Activated naive CD4-positive, alpha-beta T cell (primary cell): ENCODE data around the gene NAPSA.

ENCODE experiments used
- DNase-seq, 4 experiments: peaks; one replicate each; lab custom pipeline; 2025; lab: John Stamatoyannopoulos, UW

Gene NAPSA

DNA sequence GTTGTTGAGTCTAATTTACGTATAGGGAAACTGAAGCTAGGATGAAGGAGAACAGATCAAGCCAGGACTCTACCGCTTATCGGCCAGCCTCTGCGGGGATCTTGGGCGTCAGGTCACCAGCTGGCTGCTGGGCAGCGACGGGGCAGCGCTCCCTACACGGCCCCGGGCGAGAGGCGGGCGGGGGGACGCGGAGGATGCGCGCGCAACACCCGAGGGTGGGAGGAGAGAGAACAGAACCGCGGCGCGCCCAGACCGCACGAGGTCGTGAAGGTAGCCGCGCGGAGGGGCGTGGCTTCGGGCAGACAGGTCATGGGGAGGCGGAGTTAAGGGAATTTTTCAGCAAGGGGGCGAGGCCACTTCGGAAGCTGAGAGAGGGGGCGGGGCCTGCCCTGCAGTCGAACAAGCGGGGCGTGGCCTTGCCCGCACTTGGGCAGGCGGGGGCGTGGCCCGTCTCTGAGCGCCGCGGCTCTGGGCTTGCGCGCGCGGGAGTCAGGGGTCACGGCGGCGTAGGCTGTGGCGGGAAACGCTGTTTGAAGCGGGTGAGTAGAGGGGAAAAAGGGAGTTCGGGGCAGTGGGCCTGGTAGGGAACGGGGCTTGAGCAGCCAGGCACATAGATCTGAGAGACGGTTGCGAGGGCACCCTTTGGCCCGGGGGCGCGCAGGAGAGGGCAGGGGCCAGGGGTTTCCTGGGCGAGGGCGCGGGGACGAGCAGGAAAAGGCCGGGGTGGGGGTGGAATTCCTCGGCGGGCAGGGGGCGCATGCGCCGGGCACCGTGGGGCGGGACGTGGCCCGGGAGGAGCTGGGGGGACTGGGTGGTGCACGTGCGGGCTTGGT is 18.6 kb upstream of the NAPSA start, which contains the start of gene POLD1:
Gene POLD1 (plus strand): TSS at position 496 of the 833 bp plus-strand sequence. CDS start 14,505 bp downstream, outside the sequence.
- DNase-seq: peak; percentile 93 to 99 (median 97)

- no peak for DNase-seq
Measured at GRCh38 chr19:50383001-50383851, 17.8 kb upstream of the NAPSA start.

- no peak for DNase-seq
Measured at GRCh38 chr19:50381881-50382729, 16.7 kb upstream of the NAPSA start.

- no peak for DNase-seq
Measured at GRCh38 chr19:50380751-50381151, 15.3 kb upstream of the NAPSA start.

DNA sequence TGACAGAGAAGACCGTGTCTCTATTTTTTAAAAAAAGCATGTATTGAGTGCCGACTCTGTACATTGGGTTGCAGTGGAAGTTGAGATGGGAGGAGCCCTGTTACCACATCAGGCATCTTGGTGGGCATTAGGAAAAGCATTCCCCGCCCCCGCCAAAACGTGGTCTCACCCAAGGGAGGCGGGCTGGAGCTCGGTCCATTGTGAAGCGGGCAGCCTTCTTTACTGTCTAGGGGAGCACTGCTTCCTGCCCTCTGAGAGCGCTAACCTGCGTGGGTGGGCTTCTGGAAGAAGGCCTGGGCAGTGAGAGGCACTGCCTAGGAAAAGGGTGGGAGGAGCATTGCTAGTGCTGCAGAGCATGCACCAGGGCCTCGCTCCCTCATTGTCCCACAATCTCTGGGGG is 14.7 kb upstream of the NAPSA start:
- no peak for DNase-seq

DNA sequence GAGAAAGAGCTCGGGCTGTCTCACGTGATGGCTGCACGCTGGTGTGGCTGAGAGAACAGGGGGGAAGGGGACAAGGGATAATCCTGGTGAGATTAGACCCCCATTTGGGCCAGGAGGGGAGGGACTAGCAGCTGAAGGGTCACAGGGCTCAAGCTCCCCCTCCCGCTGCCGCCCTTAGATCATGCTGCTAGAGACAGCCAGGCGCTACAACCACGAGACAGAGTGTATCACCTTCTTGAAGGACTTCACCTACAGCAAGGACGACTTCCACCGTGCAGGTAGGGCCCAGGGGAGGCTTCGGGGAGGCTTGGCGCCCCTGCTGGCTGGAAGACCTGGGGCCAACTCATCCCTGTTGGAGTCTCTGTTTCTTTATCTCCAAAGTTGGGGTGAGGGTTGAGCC is 14.2 kb upstream of the NAPSA start:
- no peak for DNase-seq

- DNase-seq: no peak
Measured at GRCh38 chr19:50378863-50379236, 13.4 kb upstream of the NAPSA start.

GRCh38 chr19:50378169-50378862 is 12.9 kb upstream of the NAPSA start:
- DNase-seq: no peak

GRCh38 chr19:50377517-50377916 is 12.1 kb upstream of the NAPSA start:
- no peak for DNase-seq

- DNase-seq: peak in 1 of 4 experiments; percentile 50
Measured at GRCh38 chr19:50377051-50377461, 11.6 kb upstream of the NAPSA start.

DNA sequence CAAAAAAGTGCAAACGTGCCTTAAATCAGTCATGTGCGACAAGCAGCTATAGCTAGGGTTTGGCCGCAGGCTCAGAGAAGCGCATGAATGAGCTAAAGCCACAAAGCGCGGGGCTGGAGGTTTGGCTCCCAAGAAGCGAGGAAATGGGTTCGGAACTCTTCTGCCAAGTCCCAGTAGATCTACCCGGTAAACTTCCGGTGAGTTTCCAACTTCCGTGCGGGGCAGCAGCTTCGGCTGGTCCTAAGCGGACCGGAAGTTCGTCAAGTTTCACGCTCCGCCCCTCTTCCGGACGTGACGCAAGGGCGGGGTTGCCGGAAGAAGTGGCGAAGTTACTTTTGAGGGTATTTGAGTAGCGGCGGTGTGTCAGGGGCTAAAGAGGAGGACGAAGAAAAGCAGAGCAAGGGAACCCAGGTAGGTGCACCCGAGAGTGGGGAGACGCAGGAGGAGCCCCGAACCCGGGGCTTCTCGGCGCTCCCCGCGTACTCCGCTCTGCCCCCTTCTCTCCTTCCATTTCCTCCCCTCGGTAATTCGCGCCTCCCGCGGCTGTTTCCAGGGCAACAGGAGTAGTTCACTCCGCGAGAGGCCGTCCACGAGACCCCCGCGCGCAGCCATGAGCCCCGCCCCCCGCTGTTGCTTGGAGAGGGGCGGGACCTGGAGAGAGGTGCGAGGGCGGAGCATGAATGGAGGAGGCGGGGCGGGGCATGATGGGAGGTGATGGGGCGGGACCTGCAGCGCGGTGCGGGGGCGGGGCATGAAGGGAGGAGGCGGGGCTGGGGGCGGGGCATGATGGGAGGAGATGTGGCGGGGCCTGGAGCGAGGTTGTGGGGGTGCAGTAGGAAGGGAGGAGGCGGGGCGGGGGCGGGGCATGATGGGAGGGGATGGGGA is 11.0 kb upstream of the NAPSA start, which contains the start of gene NR1H2:
Gene NR1H2 (plus strand): TSS at position 292 of the 885 bp plus-strand sequence. CDS start 1,149 bp downstream, outside the sequence.
- peak; percentile 73 to 92 (median 90) for DNase-seq

DNA sequence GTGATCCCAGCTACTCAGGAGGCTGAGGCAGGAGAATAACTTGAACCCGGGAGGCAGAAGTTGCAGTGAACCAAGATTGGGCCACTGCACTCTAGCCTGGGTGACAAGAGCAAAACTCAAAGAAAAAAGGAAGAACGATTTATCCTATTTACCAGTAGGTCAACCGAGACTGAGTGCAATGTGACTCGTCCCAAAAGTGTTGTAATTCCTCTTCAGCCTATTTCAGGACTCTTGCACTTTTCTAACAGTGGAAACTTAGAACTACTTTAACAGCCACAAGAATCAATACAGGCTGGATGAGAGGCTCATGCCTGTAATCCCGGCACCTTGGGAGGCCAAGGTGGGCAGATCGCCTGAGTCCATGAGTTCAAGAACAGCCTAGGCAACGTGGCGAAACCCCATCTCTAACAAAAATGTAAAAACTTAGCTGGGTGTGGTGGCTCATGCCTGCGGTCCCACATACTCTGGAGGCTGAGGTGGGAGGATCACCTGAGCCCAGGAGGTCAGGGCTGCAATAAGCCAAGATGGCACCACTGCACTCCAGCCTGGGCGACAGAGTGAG is 6.6 kb upstream of the NAPSA start:
- DNase-seq: no peak

- DNase-seq: peak; percentile 37 to 67 (median 57)
Measured at GRCh38 chr19:50368649-50369570, 3.5 kb upstream of the NAPSA start.

GRCh38 chr19:50362656-50363424 is 2.6 kb downstream of the NAPSA start:
- no peak for DNase-seq

GRCh38 chr19:50362030-50362412 is 3.4 kb downstream of the NAPSA start:
- no peak for DNase-seq

DNA sequence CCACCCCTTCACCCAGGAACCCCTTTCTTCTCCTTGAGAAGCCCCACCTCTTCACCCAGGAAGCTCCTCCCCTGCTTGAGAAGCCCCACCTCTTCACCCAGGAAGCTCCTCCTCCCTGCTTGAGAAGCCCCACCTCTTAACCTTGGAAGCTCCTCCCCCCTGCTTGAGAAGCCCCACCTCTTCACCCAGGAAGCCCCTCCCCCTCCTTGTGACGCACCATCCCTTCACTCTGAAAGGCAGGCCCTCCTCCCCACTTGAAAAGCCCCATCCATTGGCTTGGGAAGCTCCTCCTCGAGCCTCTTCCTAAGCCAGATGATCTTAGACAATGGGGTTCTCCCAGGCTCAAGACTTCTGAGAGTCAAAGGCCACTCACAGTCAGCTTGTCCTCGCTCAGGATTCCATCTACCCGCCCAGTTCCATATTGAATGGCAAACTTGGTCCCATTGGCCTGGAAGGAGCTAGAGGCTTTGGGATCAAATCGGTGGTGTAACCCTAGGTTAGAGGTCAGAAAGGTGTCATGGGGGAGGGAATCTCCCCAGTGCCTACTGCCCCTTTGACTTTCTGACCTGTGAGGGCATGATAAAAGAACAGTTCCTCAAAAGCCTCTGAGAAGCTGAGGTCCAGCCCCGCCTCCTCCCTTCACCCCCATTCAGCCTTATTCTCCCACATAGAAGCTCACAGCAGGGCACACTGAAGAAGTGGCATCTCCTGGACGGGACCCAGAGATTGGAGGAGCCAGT is 4.0 kb downstream of the NAPSA start:
- DNase-seq: no peak

- no peak for DNase-seq
Measured at GRCh38 chr19:50359328-50359818, 6.1 kb downstream of the NAPSA start.
